Thoracic aorta (tissue), 2 donors: ENCODE data around the gene STK4. TPM values are rescaled to one million over a fixed set of nuclear protein-coding genes. Genes with fewer than 3 reads are reported as not detected.

Source experiments
- ATAC-seq: fragments of 150-250 bp; one replicate; pipeline ENCODE4 v1.8.0; 2017; ENCODE audit warnings: low read depth; ENCODE audit not compliant: insufficient number of reproducible peaks, low FRiP score
- DNase-seq: peaks from one replicate; pipeline ENCODE4 v3.0.0-alpha.2; 2020; ENCODE audit warnings: low spot score
- H3K27ac ChIP-seq, 2 donors: fragments of 200-600 bp; sonication (generic); 1 replicate in 1 of 2; 2 replicates in 1 of 2; pipeline ENCODE4 v1.5.1; 2016; ENCODE audit warnings: mild to moderate bottlenecking in 2 of 2, moderate library complexity in 2 of 2
- H3K27me3 ChIP-seq: fragments of 200-600 bp; sonication (generic); replicated peaks from 2 replicates; pipeline ENCODE4 v1.6.0; 2016; ENCODE audit warnings: mild to moderate bottlenecking; ENCODE audit not compliant: insufficient read depth
- H3K36me3 ChIP-seq: fragments of 200-600 bp; sonication (generic); one replicate; pipeline ENCODE4 v1.5.1; 2016
- H3K4me1 ChIP-seq, 2 donors: fragments of 200-600 bp; sonication (generic); 1 replicate in 1 of 2; 2 replicates in 1 of 2; pipeline versions ENCODE4 v1.5.1 to v1.6.0; 2016; ENCODE audit warnings: low read depth in 2 of 2, mild to moderate bottlenecking in 1 of 2; ENCODE audit not compliant: control insufficient read depth in 1 of 2
- H3K4me3 ChIP-seq: fragments of 200-600 bp; sonication (generic); 2 replicates; pipeline ENCODE4 v1.5.1; 2016; ENCODE audit warnings: mild to moderate bottlenecking
- H3K9me3 ChIP-seq: fragments of 200-600 bp; sonication (generic); 2 replicates; pipeline ENCODE4 v1.5.1; 2016
- total RNA-seq, 2 donors: library from RNA; depleted of rRNA; stranded (reverse); fragments of >200 nt; gene quantifications; one replicate each; pipeline versions ENCODE4 v1.1.0 to v1.2.3, GENCODE V29; 2016
- TF ChIP-seq, protein P1 (sequence below): fragments of 200-600 bp; sonication (generic); IDR thresholded peaks from one replicate; pipeline ENCODE4 v1.5.1; 2019; ENCODE audit warnings: antibody characterized with exemption

Gene STK4
- total RNA-seq, 2 donors from 2014 or later: 30.3 to 47.9 TPM

DNA sequence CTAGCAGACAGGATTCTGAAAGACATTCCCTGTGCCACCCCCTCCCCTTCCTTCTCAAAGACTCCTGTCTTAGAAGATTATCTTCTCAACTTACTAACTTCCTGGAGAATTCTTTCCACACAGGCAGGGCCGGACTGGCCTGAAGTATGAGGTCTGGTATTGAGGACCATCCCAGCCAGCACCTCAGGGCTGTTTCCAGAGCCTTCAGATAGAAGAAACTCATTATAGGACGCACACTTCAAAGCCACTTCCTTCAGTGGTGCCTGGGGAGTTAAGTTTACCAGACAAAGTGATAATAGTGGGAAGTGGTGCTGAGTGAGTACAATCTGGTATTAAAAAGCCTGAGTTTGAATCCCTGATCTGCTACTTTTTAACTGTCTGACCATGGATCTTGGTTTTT, 119.0 kb downstream of the STK4 start:
- no peak for DNase-seq
- no peak for ATAC-seq
- H3K27ac ChIP-seq: no peak overlapping the region
- H3K4me1 ChIP-seq: no peaks in the 10 kb centered on the region
- H3K36me3 ChIP-seq: peaks cover 8% of the 10 kb centered on the region
- H3K27me3 ChIP-seq: no peaks in the 10 kb centered on the region
- TF ChIP-seq, protein P1, sequence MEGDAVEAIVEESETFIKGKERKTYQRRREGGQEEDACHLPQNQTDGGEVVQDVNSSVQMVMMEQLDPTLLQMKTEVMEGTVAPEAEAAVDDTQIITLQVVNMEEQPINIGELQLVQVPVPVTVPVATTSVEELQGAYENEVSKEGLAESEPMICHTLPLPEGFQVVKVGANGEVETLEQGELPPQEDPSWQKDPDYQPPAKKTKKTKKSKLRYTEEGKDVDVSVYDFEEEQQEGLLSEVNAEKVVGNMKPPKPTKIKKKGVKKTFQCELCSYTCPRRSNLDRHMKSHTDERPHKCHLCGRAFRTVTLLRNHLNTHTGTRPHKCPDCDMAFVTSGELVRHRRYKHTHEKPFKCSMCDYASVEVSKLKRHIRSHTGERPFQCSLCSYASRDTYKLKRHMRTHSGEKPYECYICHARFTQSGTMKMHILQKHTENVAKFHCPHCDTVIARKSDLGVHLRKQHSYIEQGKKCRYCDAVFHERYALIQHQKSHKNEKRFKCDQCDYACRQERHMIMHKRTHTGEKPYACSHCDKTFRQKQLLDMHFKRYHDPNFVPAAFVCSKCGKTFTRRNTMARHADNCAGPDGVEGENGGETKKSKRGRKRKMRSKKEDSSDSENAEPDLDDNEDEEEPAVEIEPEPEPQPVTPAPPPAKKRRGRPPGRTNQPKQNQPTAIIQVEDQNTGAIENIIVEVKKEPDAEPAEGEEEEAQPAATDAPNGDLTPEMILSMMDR: no peak
- H3K9me3 ChIP-seq: no peaks in the 10 kb centered on the region
- no peak overlapping the region for H3K4me3 ChIP-seq

DNA sequence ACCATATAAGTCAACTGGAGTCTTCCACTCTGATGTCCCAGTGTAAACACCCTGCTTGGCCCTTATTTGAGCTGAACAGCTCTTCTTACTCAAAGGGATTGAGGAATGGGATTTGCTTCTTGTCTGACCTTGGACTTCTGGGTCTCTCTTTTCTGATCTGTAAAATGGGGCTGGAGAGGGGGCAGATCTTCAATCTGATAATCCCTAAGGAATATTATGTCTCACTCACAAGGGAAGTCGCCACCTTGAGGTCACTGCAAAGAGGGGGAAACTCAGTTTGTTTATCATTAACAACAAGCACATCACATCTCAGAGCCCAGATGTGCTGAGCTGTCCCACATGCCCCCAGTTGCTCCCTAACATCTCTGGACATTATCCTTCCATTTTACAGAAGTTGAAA, 119.6 kb downstream of the STK4 start:
- DNase-seq (no peak), ATAC-seq (no peak)
- no peaks in the 10 kb centered on the region for H3K9me3 ChIP-seq
- TF ChIP-seq, protein P1: no peak
- H3K4me1 ChIP-seq: no peaks in the 10 kb centered on the region
- H3K27ac ChIP-seq: no peak overlapping the region
- H3K27me3 ChIP-seq: no peaks in the 10 kb centered on the region
- H3K36me3 ChIP-seq: peaks cover 8% of the 10 kb centered on the region
- no peak overlapping the region for H3K4me3 ChIP-seq

DNA sequence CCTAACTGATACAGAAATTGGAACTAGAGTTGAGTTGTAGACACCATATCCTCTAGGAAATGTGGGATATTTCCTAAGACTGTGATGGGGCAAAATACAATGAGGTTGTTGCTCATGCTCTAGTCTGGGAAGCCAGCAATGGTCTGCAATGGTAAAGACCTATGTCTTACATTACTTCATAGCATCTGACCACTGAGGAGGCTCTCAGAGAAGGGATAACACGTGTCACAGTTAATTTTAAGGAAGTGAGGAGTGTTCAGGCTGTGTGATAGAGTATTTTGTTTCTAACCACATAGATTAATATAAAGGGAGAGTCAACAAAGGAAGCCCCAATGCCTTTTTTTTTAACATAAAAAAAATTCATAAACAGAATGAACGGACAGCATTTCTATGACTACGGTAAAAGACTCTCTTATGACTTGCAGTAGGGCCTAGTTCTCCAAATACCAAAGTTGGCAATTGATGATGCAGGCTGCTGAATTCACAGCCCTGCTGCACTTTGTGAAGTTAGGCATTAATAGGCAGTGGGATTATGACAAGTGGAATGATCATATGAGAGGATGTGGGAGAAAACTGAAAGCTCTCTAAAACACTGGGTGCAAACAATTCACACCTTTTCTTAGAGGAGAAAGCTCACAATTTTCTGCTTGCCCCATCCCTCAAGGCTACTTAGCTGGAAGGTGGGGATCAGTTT, 120.9 kb downstream of the STK4 start:
- Histone ChIP-seq H3K36me3 (peaks cover 6% of the 10 kb centered on the region), H3K27me3 (no peaks in the 10 kb centered on the region), H3K4me1 (no peaks in the 10 kb centered on the region), H3K9me3 (no peaks in the 10 kb centered on the region), H3K4me3 (no peak overlapping the region), H3K27ac (no peak overlapping the region)
- ATAC-seq: no peak
- TF ChIP-seq, protein P1: no peak
- no peak for DNase-seq

- TF ChIP-seq, protein P1: no peak
- no peaks in the 10 kb centered on the region for H3K9me3 ChIP-seq
- no peaks in the 10 kb centered on the region for H3K4me1 ChIP-seq
- H3K27me3 ChIP-seq: no peaks in the 10 kb centered on the region
- H3K36me3 ChIP-seq: peaks cover under 1% of the 10 kb centered on the region
- no peak overlapping the region for H3K27ac ChIP-seq
- DNase-seq (no peak), ATAC-seq (no peak)
- no peak overlapping the region for H3K4me3 ChIP-seq
These were observed 121.5 kb downstream of the STK4 start for GRCh38 chr20:45087814-45088213.

- ATAC-seq: no peak
- H3K27ac ChIP-seq: no peak overlapping the region
- DNase-seq: no peak
- no peak overlapping the region for H3K4me3 ChIP-seq
- no peaks in the 10 kb centered on the region for H3K27me3 ChIP-seq
- H3K36me3 ChIP-seq: no peaks in the 10 kb centered on the region
- no peaks in the 10 kb centered on the region for H3K9me3 ChIP-seq
- TF ChIP-seq, protein P1: no peak
- no peaks in the 10 kb centered on the region for H3K4me1 ChIP-seq
These were observed 121.9 kb downstream of the STK4 start for GRCh38 chr20:45088247-45088646.
